ENCODE results near the gene ENKD1. TPM values are rescaled to one million over a fixed set of nuclear protein-coding genes. Genes with fewer than 3 reads are reported as not detected.

ENKD1 gene
- total RNA-seq, 4 donors from 2014 or later: 10.6 to 26.3 (median 13.4) TPM

- TF ChIP-seq POLR2A (IDR thresholded peaks at IDR 0.05) (no peak), CTCF (IDR thresholded peaks at IDR 0.05) (no peak)
- no peak for DNase-seq
- Histone ChIP-seq H3K4me1 (peaks cover 0 to 12% (median 5%) of the 10 kb centered on the region in 4 donors), H3K27me3 (peaks cover 0 to 25% of the 10 kb centered on the region in 2 donors), H3K4me3 (no peak overlapping the region), H3K9me3 (no peaks in the 10 kb centered on the region), H3K36me3 (no peaks in the 10 kb centered on the region), H3K27ac (no peak overlapping the region)
Observed at GRCh38 chr16:67647111-67647651, 19.4 kb downstream of the ENKD1 start.

GRCh38 chr16:67645397-67646121, 21.0 kb downstream of the ENKD1 start:
- no peak for DNase-seq
- Histone ChIP-seq H3K27me3 (peaks cover 0 to 25% of the 10 kb centered on the region in 2 donors), H3K4me3 (peak overlapping the region; percentile 47 to 72 (median 54)), H3K36me3 (no peaks in the 10 kb centered on the region), H3K9me3 (no peaks in the 10 kb centered on the region), H3K27ac (peak overlapping the region; percentile 28 to 93 (median 80)), H3K4me1 (peaks cover 0 to 17% (median 5%) of the 10 kb centered on the region in 4 donors)
- TF ChIP-seq CTCF (IDR thresholded peaks at IDR 0.05) (no peak), POLR2A (IDR thresholded peaks at IDR 0.05) (no peak)

- DNase-seq: no peak
- no peak overlapping the region for H3K4me3 ChIP-seq
- H3K36me3 ChIP-seq: no peaks in the 10 kb centered on the region
- no peak overlapping the region for H3K27ac ChIP-seq
- no peaks in the 10 kb centered on the region for H3K9me3 ChIP-seq
- peaks cover 0 to 22% of the 10 kb centered on the region in 2 donors for H3K27me3 ChIP-seq
- peaks cover 0 to 17% (median 5%) of the 10 kb centered on the region in 4 donors for H3K4me1 ChIP-seq
- no peak for TF ChIP-seq CTCF (IDR thresholded peaks at IDR 0.05)
Observed at GRCh38 chr16:67644038-67644437, 22.5 kb downstream of the ENKD1 start.

GRCh38 chr16:67641779-67642708, 24.5 kb downstream of the ENKD1 start:
- peaks cover 0 to 12% (median 5%) of the 10 kb centered on the region in 4 donors for H3K4me1 ChIP-seq
- no peak overlapping the region for H3K27ac ChIP-seq
- TF ChIP-seq POLR2A (IDR thresholded peaks at IDR 0.05): no peak
- TF ChIP-seq CTCF (IDR thresholded peaks at IDR 0.05): no peak
- H3K4me3 ChIP-seq: no peak overlapping the region
- DNase-seq: no peak
- peaks cover 0 to 18% (median 0%) of the 10 kb centered on the region in 3 donors for H3K36me3 ChIP-seq
- H3K9me3 ChIP-seq: no peaks in the 10 kb centered on the region
- H3K27me3 ChIP-seq: peaks cover 0 to 7% of the 10 kb centered on the region in 2 donors

- Histone ChIP-seq H3K4me1 (peaks cover 0 to 5% (median 0%) of the 10 kb centered on the region in 4 donors), H3K4me3 (no peak overlapping the region), H3K27ac (no peak overlapping the region), H3K36me3 (peaks cover 0 to 60% (median 0%) of the 10 kb centered on the region in 3 donors), H3K27me3 (no peaks in the 10 kb centered on the region), H3K9me3 (no peaks in the 10 kb centered on the region)
- peak in 1 of 3 donors; percentile 38 for DNase-seq
- TF ChIP-seq CTCF (IDR thresholded peaks at IDR 0.05) (no peak), POLR2A (IDR thresholded peaks at IDR 0.05) (no peak)
Observed at GRCh38 chr16:67637625-67638024, 28.9 kb downstream of the ENKD1 start.

Data from Peyer's patch (tissue), 4 donors.